SK-N-SH (cell line): ENCODE results near the gene MECP2. TPM values are rescaled to one million over a fixed set of nuclear protein-coding genes. Genes with fewer than 3 reads are reported as not detected.
A peak's percentile ranks its signal among the peaks of the same experiment; 100 is the strongest.

ENCODE experiments used
- CTCF ChIA-PET: fragments of 300-600, 350-600 bp; formaldehyde crosslinking; extraction: SDS; loops from one replicate; lab custom pipeline; 2021; lab: Yijun Ruan, JAX
- POLR2A ChIA-PET: fragments of 350-600 bp; sonication (Branson Sonifier 250); formaldehyde crosslinking; extraction: SDS; loops from one replicate; lab custom pipeline; 2020; ENCODE audit warnings: antibody characterized with exemption, inconsistent platforms; lab: Yijun Ruan, JAX
- DNase-seq: peaks from one replicate; pipeline ENCODE4 v3.0.0; 2012
- H2AFZ ChIP-seq: fragments of 200-600 bp; sonication (generic); 2 replicates; pipeline ENCODE4 v1.8.1; 2016; ENCODE audit warnings: antibody characterized with exemption, mild to moderate bottlenecking, low read depth
- H3F3A ChIP-seq: fragments of 200-600 bp; sonication (generic); replicated peaks from 2 replicates; pipeline ENCODE3; 2016; ENCODE audit warnings: antibody characterized with exemption, mild to moderate bottlenecking; ENCODE audit not compliant: insufficient read depth
- H3K27ac ChIP-seq, 2 experiments: fragments of 200-500 bp in 1 of 2; fragments of 200-600 bp in 1 of 2; sonication (Bioruptor generic) in 1 of 2; sonication (generic), shearing (Covaris generic) in 1 of 2; 2 replicates each; pipeline versions ENCODE4 v1.5.1 to v1.6.1; 2014 to 2016; ENCODE audit warnings: low read depth in 2 of 2, inconsistent platforms in 1 of 2, low read length in 1 of 2, mild to moderate bottlenecking in 1 of 2, mixed read lengths in 1 of 2
- H3K27me3 ChIP-seq: fragments of 200-600 bp; sonication (generic), shearing (Covaris generic); 2 replicates; pipeline ENCODE4 v1.6.1; 2016; ENCODE audit warnings: mixed run types; ENCODE audit not compliant: insufficient read depth
- H3K36me3 ChIP-seq, 2 experiments: fragments of 200-500 bp in 1 of 2; fragments of 200-600 bp in 1 of 2; sonication (Bioruptor generic) in 1 of 2; sonication (generic) in 1 of 2; replicated peaks in 1 of 2; 2 replicates each; pipeline versions ENCODE3 to v1.5.1; 2014 to 2016; ENCODE audit warnings: low read length in 1 of 2, mild to moderate bottlenecking in 1 of 2; ENCODE audit not compliant: insufficient read depth in 2 of 2, control insufficient read depth in 1 of 2
- H3K4me1 ChIP-seq, 2 experiments: fragments of 200-500 bp in 1 of 2; fragments of 200-600 bp in 1 of 2; sonication (Bioruptor generic) in 1 of 2; sonication (generic), shearing (Covaris generic) in 1 of 2; 2 replicates each; pipeline versions ENCODE4 v1.5.1 to v1.6.1; 2014 to 2016; ENCODE audit warnings: low read depth in 1 of 2, low read length in 1 of 2, mixed run types in 1 of 2; ENCODE audit not compliant: insufficient read depth in 2 of 2, control insufficient read depth in 1 of 2
- H3K4me2 ChIP-seq: fragments of 200-600 bp; sonication (generic), shearing (Covaris generic); 2 replicates; pipeline ENCODE4 v1.6.1; 2017; ENCODE audit warnings: mixed run types
- H3K4me3 ChIP-seq, 2 experiments: fragments of 200-500 bp in 1 of 2; fragments of 200-600 bp in 1 of 2; sonication (Bioruptor generic) in 1 of 2; sonication (generic), shearing (Covaris generic) in 1 of 2; 2 replicates each; pipeline versions ENCODE4 v1.5.1 to v1.8.1; 2014 to 2016; ENCODE audit warnings: low read depth in 2 of 2, inconsistent platforms in 1 of 2, low read length in 1 of 2, mild to moderate bottlenecking in 1 of 2, mixed read lengths in 1 of 2, moderate library complexity in 1 of 2
- H3K79me2 ChIP-seq: fragments of 200-600 bp; sonication (generic); 2 replicates; pipeline ENCODE4 v1.8.1; 2017; ENCODE audit warnings: mild to moderate bottlenecking; ENCODE audit not compliant: insufficient read depth
- H3K9ac ChIP-seq: fragments of 200-600 bp; sonication (generic); 2 replicates; pipeline ENCODE4 v1.6.1; 2017; ENCODE audit warnings: mixed run types
- H3K9me2 ChIP-seq: fragments of 200-600 bp; sonication (generic); 2 replicates; pipeline ENCODE4 v1.6.1; 2017; ENCODE audit warnings: mixed run types
- H3K9me3 ChIP-seq: fragments of 200-600 bp; sonication (generic); 2 replicates; pipeline ENCODE4 v1.6.1; 2017; ENCODE audit warnings: mixed run types, mild to moderate bottlenecking, moderate library complexity
- H4K20me1 ChIP-seq: fragments of 200-600 bp; sonication (generic); 2 replicates; pipeline ENCODE4 v1.6.1; 2017; ENCODE audit warnings: mild to moderate bottlenecking, mixed run types; ENCODE audit not compliant: insufficient read depth
- CHD2 ChIP-seq: fragments of 150-350 bp; IDR thresholded peaks from 2 replicates; pipeline ENCODE4 v1.6.1; 2018; ENCODE audit warnings: low read length; ENCODE audit not compliant: partially characterized antibody
- CTCF ChIP-seq: fragments of 200-600 bp; sonication (generic); IDR thresholded peaks from 2 replicates; pipeline ENCODE4 v1.6.1; 2017; ENCODE audit warnings: antibody characterized with exemption, mild to moderate bottlenecking, moderate library complexity
- ELF1 ChIP-seq: IDR thresholded peaks from 2 replicates; pipeline ENCODE4 v1.4.0; 2012
- FOSL2 ChIP-seq: IDR thresholded peaks from 2 replicates; pipeline ENCODE4 v1.4.0; 2012; ENCODE audit warnings: low read depth, mild to moderate bottlenecking, moderate library complexity, borderline replicate concordance
- FOXJ3 ChIP-seq: sonication (generic); formaldehyde crosslinking; IDR thresholded peaks from 2 replicates; pipeline ENCODE4 v1.5.1; 2020; ENCODE audit warnings: mild to moderate bottlenecking, missing genetic modification reagents
- FOXM1 ChIP-seq: IDR thresholded peaks from 2 replicates; pipeline ENCODE4 v1.4.0; 2012; ENCODE audit warnings: low read depth, mild to moderate bottlenecking
- MAX ChIP-seq: IDR thresholded peaks from 2 replicates; pipeline ENCODE4 v1.4.0; 2012; ENCODE audit warnings: low read depth
- MEF2A ChIP-seq: IDR thresholded peaks from 2 replicates; pipeline ENCODE4 v1.4.0; 2012; ENCODE audit warnings: low read depth, borderline replicate concordance
- NFIC ChIP-seq: IDR thresholded peaks from 2 replicates; pipeline ENCODE4 v1.4.0; 2012; ENCODE audit warnings: borderline replicate concordance
- POLR2AphosphoS5 ChIP-seq: IDR thresholded peaks from 2 replicates; pipeline ENCODE4 v1.6.1; 2012; ENCODE audit warnings: low read depth, low read length
- REST ChIP-seq: IDR thresholded peaks from 2 replicates; pipeline ENCODE4 v1.6.1; 2012; ENCODE audit warnings: mild to moderate bottlenecking, low read depth, low read length, moderate library complexity
- SMC3 ChIP-seq: IDR thresholded peaks from 2 replicates; pipeline ENCODE4 v1.6.1; 2012; ENCODE audit warnings: low read depth, low read length, improper control_type of control experiment
- TAF1 ChIP-seq: IDR thresholded peaks from 2 replicates; pipeline ENCODE4 v1.6.1; 2012; ENCODE audit warnings: low read depth, mild to moderate bottlenecking, low read length, moderate library complexity, borderline replicate concordance
- TCF12 ChIP-seq: IDR thresholded peaks from 2 replicates; pipeline ENCODE4 v1.4.0; 2012
- YY1 ChIP-seq: IDR thresholded peaks from 2 replicates; pipeline ENCODE4 v1.4.0; 2012; ENCODE audit warnings: low read depth, mild to moderate bottlenecking
- ZBTB33 ChIP-seq: IDR thresholded peaks from 2 replicates; pipeline ENCODE4 v1.4.0; 2012; ENCODE audit warnings: low read depth, borderline replicate concordance
- WGBS: methylation state at CpG from one replicate; pipeline ENCODE4 v1.1.6; 2017; ENCODE audit warnings: low lambda C conversion rate; 5-methylcytosine and 5-hydroxymethylcytosine counted together
- polyA plus RNA-seq, 3 experiments: library from polyadenylated mRNA; depleted of rRNA; stranded (reverse); fragments of >200 nt; gene quantifications; 2 replicates each; pipeline ENCODE4 v1.2.3, GENCODE V29; 2012

The MECP2 gene
- polyA plus RNA-seq, 1 of the 3 experiments (the other 2 are of a cell fraction): 8.2 TPM

- peak; percentile 89 for DNase-seq
- CTCF ChIA-PET: interaction anchor here (1.1 to 1.3 kb wide), 3 partner anchors 20 to 32 kb away, joined by 3 to 4 read pairs (median 3); no protein-coding TSS in a partner anchor
Observed at GRCh38 chrX:154019633-154020528, 77.6 kb downstream of the MECP2 start, which contains the start of gene IRAK1. TSS of gene IRAK1 (minus strand) at chrX:154019902. CDS start at chrX:154019812, 90 bp downstream.

GRCh38 chrX:154019061-154019621, 78.4 kb downstream of the MECP2 start:
- Histone ChIP-seq H3F3A (peaks cover 7% of the 10 kb centered on the region), H3K9me2 (no peaks in the 10 kb centered on the region), H4K20me1 (no peaks in the 10 kb centered on the region), H3K9me3 (no peaks in the 10 kb centered on the region), H3K79me2 (peaks cover 26% of the 10 kb centered on the region), H3K27ac (peak overlapping the region; percentile 70 to 81), H3K4me1 (peaks cover 0 to 23% of the 10 kb centered on the region in 2 experiments; a peak in 1 of 4 replicates), H3K4me2 (peak overlapping the region; percentile 84), H3K4me3 (peak overlapping the region; percentile 52 to 57), H3K27me3 (peaks cover 12% of the 10 kb centered on the region; the same call in 1 of the 2 replicates), H3K36me3 (peaks cover 0 to 19% of the 10 kb centered on the region in 2 experiments), H2AFZ (no peak overlapping the region), H3K9ac (peak overlapping the region; percentile 74)
- 21% methylated on average over 5 of the region's 45 CpGs for WGBS
- ChIA-PET POLR2A (interaction anchor here (0.5 to 1.3 kb wide), 3 partner anchors 45 to 360 kb away, joined by 3 read pairs; partner anchors contain the start of genes EMD and HCFC1), CTCF (interaction anchor here (0.6 to 1.3 kb wide), 6 partner anchors 9 to 508 kb away, joined by 3 to 4 read pairs (median 3); no protein-coding TSS in a partner anchor)
- peak; percentile 66 for DNase-seq
- TF ChIP-seq FOXM1: no peak
- no peak for TF ChIP-seq REST
- no peak for TF ChIP-seq CHD2
- TF ChIP-seq TCF12: no peak
- no peak for TF ChIP-seq FOXJ3
- TF ChIP-seq FOSL2: no peak
- TF ChIP-seq SMC3: no peak
- TF ChIP-seq TAF1: no peak
- no peak for TF ChIP-seq MEF2A
- no peak for TF ChIP-seq CTCF
- no peak for TF ChIP-seq ZBTB33
- TF ChIP-seq POLR2AphosphoS5: no peak
- TF ChIP-seq ELF1: no peak
- TF ChIP-seq NFIC: no peak

More at GRCh38 chrX:154019633-154020528, 77.6 kb downstream of the MECP2 start, which contains the start of gene IRAK1:
- POLR2A ChIA-PET: interaction anchor here (1.3 to 1.5 kb wide), 2 partner anchors 47 to 49 kb away, joined by 3 to 4 read pairs; partner anchors contain the start of genes HCFC1 and TMEM187
- Histone ChIP-seq H3K27ac (peak within 1 kb of the TSS; percentile 75 to 81), H3K27me3 (peaks cover 20% of the 10 kb centered on the region; the same call in 1 of the 2 replicates), H3K4me1 (peaks cover 0 to 23% of the 10 kb centered on the region in 2 experiments; a peak in 1 of 4 replicates)
- WGBS: 43% methylated on average over 11 of the region's 99 CpGs
- TF ChIP-seq MAX (peak; percentile 63), YY1 (0 out of 2 replicates have a peak, but pooled peaks have one; percentile 52), TAF1 (no peak)
- TF ChIP-seq, all 33 proteins: peak for 2
- Histone ChIP-seq H3K4me3 (peak within 1 kb of the TSS; percentile 52 to 57), H3K36me3 (peaks cover 0 to 19% of the 10 kb centered on the region in 2 experiments), H3K9ac (peak within 1 kb of the TSS; percentile 74), H2AFZ (no peak within 1 kb of the TSS), H3K79me2 (peaks cover 26% of the 10 kb centered on the region), H4K20me1 (no peaks in the 10 kb centered on the region), H3K9me3 (no peaks in the 10 kb centered on the region), H3F3A (peaks cover 7% of the 10 kb centered on the region), H3K9me2 (no peaks in the 10 kb centered on the region), H3K4me2 (peak within 1 kb of the TSS; percentile 84)
